PC-3 (cell line): Measurements from ENCODE around the gene IL17RB. TPM values are rescaled to one million over a fixed set of nuclear protein-coding genes. Genes with fewer than 3 reads are reported as not detected.

Experiments
- ATAC-seq: fragments of 200-7000 bp; cut with Tn5 transposase; 2 replicates; pipeline ENCODE4 v1.9.1; 2020; ENCODE audit warnings: mild to moderate bottlenecking, moderate library complexity
- BruUV-seq: library from RNA; stranded (reverse); fragments of 400-500 nt; replicated peaks from 2 replicates; lab custom pipeline; 2021; lab: Mats Ljungman, UMichigan
- CTCF ChIA-PET: fragments of 300-600 bp; sonication (Branson Sonifier 250); formaldehyde crosslinking; loops from one replicate; lab custom pipeline; 2022; ENCODE audit warnings: antibody characterized with exemption; lab: Charles Lee
- POLR2A ChIA-PET: fragments of 300-600 bp; sonication (Branson Sonifier 250); formaldehyde crosslinking; loops from one replicate; lab custom pipeline; 2022; ENCODE audit warnings: antibody characterized with exemption; ENCODE audit not compliant: unreplicated experiment; lab: Charles Lee
- DNase-seq: peaks from one replicate; pipeline ENCODE4 v3.0.0-alpha.2; 2015
- H2AFZ ChIP-seq: fragments of 300-600 bp; sonication (generic); 2 replicates; pipeline ENCODE4 v1.6.0; 2016; ENCODE audit warnings: antibody characterized with exemption, low read length
- H3F3A ChIP-seq: fragments of 300-600 bp; sonication (generic); one replicate; pipeline ENCODE4 v1.6.0; 2017; ENCODE audit warnings: antibody characterized with exemption, low read length, control low read depth, mild to moderate bottlenecking; ENCODE audit not compliant: unreplicated experiment
- H3K27ac ChIP-seq: fragments of 300-600 bp; sonication (generic); 2 replicates; pipeline ENCODE4 v1.5.1; 2016; ENCODE audit warnings: mild to moderate bottlenecking, low read length
- H3K27me3 ChIP-seq: fragments of 300-600 bp; sonication (generic); 2 replicates; pipeline ENCODE4 v1.6.1; 2016; ENCODE audit warnings: low read length, mixed read lengths
- H3K36me3 ChIP-seq: fragments of 300-600 bp; sonication (generic); 2 replicates; pipeline ENCODE4 v1.6.1; 2016; ENCODE audit warnings: low read depth, mixed run types, low read length, mixed read lengths
- H3K4me1 ChIP-seq: fragments of 300-600 bp; sonication (generic); 2 replicates; pipeline ENCODE4 v1.5.1; 2016; ENCODE audit warnings: low read length; ENCODE audit not compliant: insufficient read depth
- H3K4me2 ChIP-seq: fragments of 300-600 bp; sonication (generic); 2 replicates; pipeline ENCODE4 v1.6.0; 2016; ENCODE audit warnings: low read length
- H3K4me3 ChIP-seq: fragments of 300-600 bp; sonication (generic); 2 replicates; pipeline ENCODE4 v1.5.1; 2016; ENCODE audit warnings: mild to moderate bottlenecking, low read length, mixed read lengths
- H3K79me2 ChIP-seq: fragments of 300-600 bp; sonication (generic); 2 replicates; pipeline ENCODE4 v1.6.1; 2017; ENCODE audit warnings: low read length, mixed read lengths
- H3K9ac ChIP-seq: fragments of 300-600 bp; sonication (generic); 2 replicates; pipeline ENCODE4 v1.6.0; 2016; ENCODE audit warnings: mild to moderate bottlenecking, low read length
- H3K9me2 ChIP-seq: fragments of 300-600 bp; sonication (generic); replicated peaks from 2 replicates; pipeline ENCODE4 v1.6.1; 2016; ENCODE audit warnings: mixed run types, low read length, mixed read lengths
- H3K9me3 ChIP-seq: fragments of 300-600 bp; sonication (generic); 2 replicates; pipeline ENCODE4 v1.6.1; 2016; ENCODE audit warnings: low read length, mixed read lengths
- H4K20me1 ChIP-seq: fragments of 300-600 bp; sonication (generic); 2 replicates; pipeline ENCODE4 v1.6.1; 2016; ENCODE audit warnings: low read length, mixed read lengths
- CTCF ChIP-seq: fragments of 300-600 bp; sonication (generic); conservative IDR thresholded peaks from 2 replicates; pipeline ENCODE4 v1.5.1; 2017; ENCODE audit warnings: antibody characterized with exemption, low read depth, mild to moderate bottlenecking, low read length
- EZH2 ChIP-seq: fragments of 300-600 bp; sonication (generic); IDR thresholded peaks from one replicate; pipeline ENCODE4 v1.6.1; 2017; ENCODE audit warnings: antibody characterized with exemption, mild to moderate bottlenecking, low read length; ENCODE audit not compliant: unreplicated experiment
- EZH2phosphoT487 ChIP-seq: fragments of 300-600 bp; sonication (generic); IDR thresholded peaks from 2 replicates; pipeline ENCODE4 v1.6.1; 2018; ENCODE audit warnings: mild to moderate bottlenecking, antibody characterized with exemption, low read length, borderline replicate concordance
- intact Hi-C: fragments of 100-400 bp; cut with micrococcal nuclease; formaldehyde crosslinking; loops from 2 replicates; pipeline ENCODE4 v1.9.0; 2023
- total RNA-seq: library from RNA; depleted of rRNA; stranded (reverse); fragments of >200 nt; gene quantifications from 2 replicates; pipeline ENCODE4 v1.2.3, GENCODE V29; 2014

Gene IL17RB
- total RNA-seq, 1 experiment from 2014 or later: 2.3 TPM

GRCh38 chr3:53843195-53844177 is 2.9 kb upstream of the IL17RB start:
- DNase-seq: no peak
- no peak overlapping the region for H3K27ac ChIP-seq
- no peak for TF ChIP-seq EZH2
- TF ChIP-seq EZH2phosphoT487: no peak
- TF ChIP-seq CTCF: no peak
- no peaks in the 10 kb centered on the region for H3K9me2 ChIP-seq
- H3K9me3 ChIP-seq: no peaks in the 10 kb centered on the region
- intact Hi-C loops: no loop called here
- no peaks in the 10 kb centered on the region for H3F3A ChIP-seq
- peaks cover 19% of the 10 kb centered on the region for H3K27me3 ChIP-seq
- no peaks in the 10 kb centered on the region for H3K36me3 ChIP-seq
- H3K4me2 ChIP-seq: 0 out of 2 replicates have a peak overlapping the region, but pooled peaks have one; percentile 24
- ATAC-seq: no peak
- ChIA-PET POLR2A (no interaction called here), CTCF (no interaction called here)
- no peaks in the 10 kb centered on the region for H4K20me1 ChIP-seq
- H3K4me1 ChIP-seq: peaks cover 12% of the 10 kb centered on the region; the same call in 1 of the 2 replicates
- H3K9ac ChIP-seq: no peak overlapping the region
- no peak overlapping the region for H3K4me3 ChIP-seq
- H2AFZ ChIP-seq: no peak overlapping the region
- no TSS peak for BruUV-seq
- H3K79me2 ChIP-seq: no peaks in the 10 kb centered on the region

GRCh38 chr3:53844262-53845102 is 1.9 kb upstream of the IL17RB start:
- no peaks in the 10 kb centered on the region for H3K9me2 ChIP-seq
- H4K20me1 ChIP-seq: no peaks in the 10 kb centered on the region
- no peak for TF ChIP-seq CTCF
- TF ChIP-seq EZH2phosphoT487: no peak
- no peak for TF ChIP-seq EZH2
- H2AFZ ChIP-seq: no peak overlapping the region
- BruUV-seq: TSS peak; percentile 38
- H3F3A ChIP-seq: no peaks in the 10 kb centered on the region
- H3K9ac ChIP-seq: no peak overlapping the region
- peak overlapping the region; percentile 78; the same call in 1 of the 2 replicates for H3K4me2 ChIP-seq
- peaks cover 12% of the 10 kb centered on the region; the same call in 1 of the 2 replicates for H3K4me1 ChIP-seq
- no peak overlapping the region for H3K27ac ChIP-seq
- intact Hi-C loops: no loop called here
- no peaks in the 10 kb centered on the region for H3K36me3 ChIP-seq
- no peak for DNase-seq
- POLR2A ChIA-PET: interaction anchor here (0.6 kb wide), 1 partner anchor 9 kb away, joined by 3 read pairs; no protein-coding TSS in a partner anchor
- no peaks in the 10 kb centered on the region for H3K79me2 ChIP-seq
- no peaks in the 10 kb centered on the region for H3K9me3 ChIP-seq
- no peak for ATAC-seq
- H3K27me3 ChIP-seq: peaks cover 19% of the 10 kb centered on the region
- CTCF ChIA-PET: no interaction called here
- peak overlapping the region; percentile 68; the same call in 1 of the 2 replicates for H3K4me3 ChIP-seq
